ENCODE results near the gene ZBTB7C. TPM values are rescaled to one million over a fixed set of nuclear protein-coding genes. Genes with fewer than 3 reads are reported as not detected.
A peak's percentile ranks its signal among the peaks of the same experiment; 100 is the strongest.

Gene ZBTB7C
- total and polyA plus RNA-seq, 2 of the 8 experiments (the other 6 are each of a cell fraction or from before 2014, with no cell fraction given) = 0.15 to 0.45 TPM

- Histone ChIP-seq H3K23ac (ENCODE audit: insufficient read length) (no peak overlapping the region), H3K14ac (ENCODE audit: insufficient read length) (no peak overlapping the region), H3K27me3 (replicated peaks in 1 of 4; ENCODE audit: control insufficient read depth in 3 of 4, extremely low read depth in 1 of 4, insufficient read depth in 3 of 4, low read length in 3 of 4) (peaks cover 11 to 52% (median 40%) of the 10 kb centered on the region in 4 experiments), H2AFZ (ENCODE audit: low read length) (no peak overlapping the region), H2BK15ac (ENCODE audit: low read length) (no peak overlapping the region), H4K8ac (ENCODE audit: extremely low read depth, insufficient read depth, low read length) (no peak overlapping the region; the same call in 1 of the 2 replicates), H3K79me1 (ENCODE audit: low read depth, low read length) (no peaks in the 10 kb centered on the region), H3K4ac (replicated peaks; ENCODE audit: insufficient read length, low read depth, low read length) (no peak overlapping the region), H3K23me2 (ENCODE audit: low read depth, low read length) (peaks cover 12% of the 10 kb centered on the region; the same call in 1 of the 2 replicates), H2BK20ac (ENCODE audit: low read length) (no peak overlapping the region), H4K5ac (ENCODE audit: insufficient read length, low read depth, low read length) (no peak overlapping the region), H3K27ac (ENCODE audit: low read depth, low read length) (no peak overlapping the region), H3K9ac (replicated peaks in 1 of 4; ENCODE audit: extremely low read depth in 1 of 4, low read depth in 3 of 4, low read length in 3 of 4) (no peak overlapping the region), H2BK5ac (ENCODE audit: low read depth, low read length) (no peak overlapping the region), H4K20me1 (replicated peaks in 1 of 2; ENCODE audit: control insufficient read depth in 1 of 2, insufficient read depth in 2 of 2, low read length in 2 of 2) (no peaks in the 10 kb centered on the region), H3K4me3 (ENCODE audit: extremely low read depth in 1 of 4, insufficient read depth in 2 of 4, low read depth in 3 of 4, low read length in 4 of 4) (peak overlapping the region; percentile 35 to 77 (median 70)), H3K36me3 (ENCODE audit: control insufficient read depth in 2 of 4, insufficient read depth in 4 of 4, low read length in 3 of 4) (no peaks in the 10 kb centered on the region; a peak in 1 of 8 replicates), H2BK12ac (ENCODE audit: low read depth, low read length) (no peak overlapping the region), H3K9me3 (ENCODE audit: insufficient read depth in 2 of 2, low read depth in 1 of 2, low read length in 1 of 2) (no peaks in the 10 kb centered on the region), H3K56ac (replicated peaks; ENCODE audit: insufficient read length, low read depth, low read length) (no peak overlapping the region), H3K18ac (ENCODE audit: extremely low read depth, low read length) (no peak overlapping the region), H4K91ac (replicated peaks; ENCODE audit: insufficient read length, low read length) (no peak overlapping the region), H3K4me1 (replicated peaks in 1 of 4; ENCODE audit: control insufficient read depth in 3 of 4, insufficient read depth in 4 of 4, low read length in 3 of 4) (peaks cover 9 to 25% (median 16%) of the 10 kb centered on the region in 4 experiments), H3K79me2 (ENCODE audit: control insufficient read depth in 1 of 2, insufficient read depth in 2 of 2, low read length in 2 of 2) (no peaks in the 10 kb centered on the region), H2AK5ac (ENCODE audit: low read depth, low read length) (no peak overlapping the region), H2BK120ac (replicated peaks; ENCODE audit: low read depth, low read length) (no peak overlapping the region), H3K4me2 (ENCODE audit: insufficient read depth in 1 of 2, low read depth in 2 of 2, low read length in 2 of 2) (peak overlapping the region; percentile 72 to 89)
- ChIA-PET POLR2A (ENCODE audit: partially characterized antibody) (interaction anchor here (0.6 to 2.0 kb wide), 2 partner anchors 9 to 87 kb away, joined by 4 to 6 read pairs; no protein-coding TSS in a partner anchor), CTCF (ENCODE audit: partially characterized antibody) (interaction anchor here (0.6 to 1.4 kb wide), 4 partner anchors 9 to 622 kb away, joined by 3 to 5 read pairs (median 4); no protein-coding TSS in a partner anchor)
- FAIRE-seq (no peak), DNase-seq (ENCODE audit: low read depth in 1 of 2, low spot score in 2 of 2) (peak in 1 of 2 experiments; percentile 59)
- 3% methylated on average over 26 of the region's 65 CpGs; no CpG with 5 or more reads in 1 of the 2 experiments for WGBS, 2 experiments (ENCODE audit: extremely low coverage in 1 of 2, insufficient coverage in 1 of 2, insufficient read length in 1 of 2, insufficient replicate concordance in 2 of 2, low coverage in 1 of 2, low lambda C conversion rate in 2 of 2, missing lambda C conversion rate in 1 of 2)
- peak; percentile 84 for TF ChIP-seq RNF2 (IDR thresholded peaks at IDR 0.05; ENCODE audit: borderline replicate concordance, low read depth, low read length, missing control alignments, poor library complexity, severe bottlenecking)
- TF ChIP-seq KDM4A (IDR thresholded peaks at IDR 0.05; ENCODE audit: low read depth, low read length, severe bottlenecking) = peak; percentile 94
- TF ChIP-seq EZH2 (IDR thresholded peaks at IDR 0.05; ENCODE audit: low read depth, low read length, severe bottlenecking) = peak; percentile 86
- no peak for TF ChIP-seq RFX5 (IDR thresholded peaks at IDR 0.05; ENCODE audit: borderline replicate concordance, low read depth, low read length)
- TF ChIP-seq CREB1 (IDR thresholded peaks at IDR 0.05) = no peak
- TF ChIP-seq MAX (IDR thresholded peaks at IDR 0.05) = no peak
- peak; percentile 92 for TF ChIP-seq SUZ12 (IDR thresholded peaks at IDR 0.05; ENCODE audit: low read length)
These were observed 272.9 kb downstream of the ZBTB7C start for GRCh38 chr18:48136051-48136826.
